GM21526 (cell line): Measurements from ENCODE around the gene SV2C.

Experiments
- ATAC-seq: cut with Tn5 transposase; IDR thresholded peaks from one replicate; pipeline ENCODE4 v1.9.1; 2021; ENCODE audit warnings: moderate library complexity; ENCODE audit not compliant: unreplicated experiment, low FRiP score

SV2C gene

DNA sequence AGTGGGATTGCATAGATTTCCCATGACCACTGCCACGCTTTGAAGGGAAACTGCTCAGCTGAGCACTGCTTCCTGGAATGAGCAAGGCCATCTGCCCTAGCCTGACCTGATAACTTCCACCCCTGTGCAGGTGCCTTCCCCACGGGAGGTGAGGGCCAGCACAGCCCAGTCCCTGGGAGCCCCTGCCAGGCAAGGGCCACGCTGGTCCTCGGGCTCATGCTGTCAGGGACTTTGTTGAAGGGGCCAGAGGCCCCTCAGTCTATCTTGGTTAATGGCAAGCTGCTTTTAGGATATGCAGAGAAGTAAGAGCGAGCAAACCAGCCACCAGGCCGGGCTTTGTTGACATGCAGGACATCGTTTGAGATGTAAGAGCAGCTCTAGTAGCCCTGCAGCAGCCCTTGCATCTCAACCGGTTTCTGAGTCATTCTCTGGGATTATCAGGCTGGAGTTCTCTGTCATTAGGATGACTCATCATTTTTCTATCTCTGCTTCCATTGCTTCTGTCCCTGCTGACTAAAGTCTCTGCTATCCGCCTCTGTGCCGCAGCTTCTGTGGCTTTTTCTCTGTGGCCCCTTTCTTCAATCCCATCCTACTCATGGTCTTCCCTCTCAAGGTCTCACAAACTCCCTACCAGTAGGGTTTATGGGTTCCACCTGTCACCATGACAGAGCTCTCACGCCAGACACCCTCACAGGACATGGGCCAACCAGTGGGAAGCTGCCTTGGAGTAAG, 289.3 kb downstream of the SV2C start:
- no peak for ATAC-seq

DNA sequence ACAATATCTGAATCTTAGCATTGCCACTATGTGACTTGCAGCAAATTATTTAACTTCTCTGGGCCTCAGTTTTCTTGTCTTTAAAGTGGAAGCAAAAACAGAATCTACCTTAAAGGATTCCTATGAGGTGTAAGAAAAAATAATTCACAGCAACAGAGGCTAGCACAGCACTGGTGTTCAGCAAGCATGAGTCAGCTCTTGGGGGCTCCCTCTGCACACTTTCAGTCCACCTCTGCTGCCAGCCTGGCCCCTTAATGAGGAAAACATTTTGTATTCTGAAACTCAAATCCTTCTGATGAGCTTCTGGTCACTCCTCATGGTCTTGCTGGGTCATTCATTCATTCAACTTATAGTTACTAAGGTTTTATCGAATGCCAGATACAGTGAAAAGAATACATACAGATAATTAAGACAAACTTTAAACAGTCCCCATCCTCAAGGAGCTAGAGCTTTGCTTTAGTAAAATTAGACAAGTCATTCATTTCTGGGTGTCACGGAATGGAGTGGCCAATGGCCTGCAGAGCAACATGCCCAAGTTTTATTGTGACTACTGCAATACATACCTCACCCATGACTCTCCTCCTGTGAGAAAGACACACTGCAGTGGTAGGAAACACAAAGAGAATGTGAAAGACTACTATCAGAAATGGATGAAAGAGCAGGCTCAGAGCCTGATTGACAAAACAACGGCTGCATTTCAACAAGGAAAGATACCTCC, 293.1 kb downstream of the SV2C start:
- ATAC-seq, result no peak

DNA sequence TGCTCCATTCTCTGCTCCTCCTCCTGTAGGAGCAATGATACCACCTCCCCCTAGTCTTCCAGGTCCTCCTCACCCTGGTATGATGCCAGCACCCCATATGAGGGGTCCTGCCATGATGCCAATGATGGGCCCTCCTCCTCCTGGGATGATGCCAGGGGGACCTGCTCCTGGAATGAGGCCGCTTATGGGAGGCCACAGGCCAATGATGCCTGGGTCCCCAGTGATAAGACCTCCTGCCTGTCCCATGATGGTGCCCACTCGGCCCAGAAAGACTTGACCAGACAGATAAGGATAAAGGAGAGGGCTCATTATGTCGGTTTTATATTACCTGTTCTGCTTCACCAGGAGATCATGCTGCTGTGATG, 293.7 kb downstream of the SV2C start:
- no peak for ATAC-seq

DNA sequence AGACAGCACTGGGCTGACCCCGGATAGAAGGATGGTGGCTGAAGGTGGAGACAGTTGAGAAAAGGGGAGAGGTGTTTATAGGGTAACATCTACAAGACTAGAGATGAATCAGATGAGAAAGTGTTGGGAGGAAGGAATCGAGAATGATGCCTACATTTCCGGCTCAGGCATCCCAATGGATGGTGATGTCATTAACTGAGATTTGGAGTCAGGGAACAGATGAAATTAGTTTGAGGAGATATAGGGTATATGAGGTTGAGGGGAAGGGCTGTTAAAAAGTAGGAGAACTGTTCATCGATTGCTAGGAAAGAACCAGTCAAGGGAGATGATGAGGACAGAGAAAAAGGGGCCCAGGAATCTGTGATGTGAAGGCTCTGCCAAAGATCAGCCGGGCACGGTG, 295.2 kb downstream of the SV2C start:
- ATAC-seq, result no peak

DNA sequence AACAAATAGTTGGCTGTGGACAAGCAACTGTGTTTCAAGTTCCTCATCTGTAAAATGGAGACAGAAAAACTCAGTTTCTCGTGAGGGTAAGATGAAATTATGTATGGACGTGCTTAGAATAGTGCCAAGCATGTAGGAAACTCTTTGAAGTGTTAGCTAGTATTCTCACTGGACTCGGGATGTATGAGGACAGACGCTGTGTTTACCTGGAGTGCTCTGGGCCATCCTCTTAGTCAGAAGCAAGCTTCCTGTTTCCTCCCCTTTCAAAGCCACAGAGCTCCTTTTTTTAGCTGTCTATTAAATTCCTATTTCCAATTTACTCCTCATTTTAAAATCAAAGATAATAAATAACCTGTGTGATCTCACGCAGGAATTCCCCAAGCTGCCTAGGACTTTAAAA, 296.1 kb downstream of the SV2C start:
- ATAC-seq, result no peak

DNA sequence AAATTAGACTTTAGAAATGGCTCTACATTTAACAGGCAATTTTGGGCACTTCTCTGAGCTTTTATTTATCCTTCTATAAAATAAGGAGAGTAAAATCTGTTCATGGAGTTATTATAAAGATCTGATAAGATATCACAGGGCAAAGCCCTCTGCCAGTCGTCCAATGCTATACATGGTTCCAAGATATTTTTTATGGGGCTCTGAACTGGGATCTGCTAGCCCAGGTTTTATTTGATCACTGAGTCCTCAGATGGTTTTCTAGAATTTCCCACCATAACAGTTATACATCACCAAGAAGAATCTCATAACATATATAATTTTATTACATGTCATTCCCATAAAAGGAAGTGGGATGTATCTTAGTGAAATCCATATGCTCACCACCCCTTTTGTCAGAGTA, 296.7 kb downstream of the SV2C start:
- no peak for ATAC-seq

DNA sequence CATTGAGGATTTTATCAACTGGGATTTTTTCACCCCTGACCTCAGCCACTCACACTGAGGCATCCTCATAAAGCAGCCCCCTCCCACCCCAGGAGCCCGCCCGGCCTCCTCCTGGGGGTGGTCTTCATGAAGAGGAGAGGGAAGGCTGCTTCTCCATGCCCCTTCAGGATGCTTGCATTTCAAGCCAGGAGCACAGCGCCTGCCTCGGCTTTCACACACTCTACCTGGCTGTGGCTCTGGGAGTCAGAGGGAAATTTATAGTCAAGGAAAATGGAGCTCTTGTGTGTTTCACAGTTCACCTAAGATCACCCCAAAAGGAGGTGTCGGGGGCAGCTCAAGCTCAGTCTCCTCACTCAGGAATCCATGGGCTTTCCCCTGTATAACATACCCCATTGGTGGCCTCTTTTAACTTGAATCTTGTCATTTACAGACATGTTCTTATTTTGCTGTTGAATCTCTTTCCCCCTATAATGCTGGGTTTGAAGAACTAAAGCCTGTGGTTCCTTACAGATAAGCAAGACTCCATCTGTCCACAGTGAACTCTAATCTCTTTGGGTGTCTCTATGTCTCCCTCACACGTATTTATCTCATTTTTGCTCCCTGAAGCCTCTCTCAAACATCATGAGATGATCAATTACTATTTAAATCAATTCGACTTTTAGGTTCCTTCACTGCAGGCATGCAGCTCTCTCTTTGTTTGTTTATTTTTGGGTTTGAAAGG, 297.3 kb downstream of the SV2C start:
- ATAC-seq, result no peak

DNA sequence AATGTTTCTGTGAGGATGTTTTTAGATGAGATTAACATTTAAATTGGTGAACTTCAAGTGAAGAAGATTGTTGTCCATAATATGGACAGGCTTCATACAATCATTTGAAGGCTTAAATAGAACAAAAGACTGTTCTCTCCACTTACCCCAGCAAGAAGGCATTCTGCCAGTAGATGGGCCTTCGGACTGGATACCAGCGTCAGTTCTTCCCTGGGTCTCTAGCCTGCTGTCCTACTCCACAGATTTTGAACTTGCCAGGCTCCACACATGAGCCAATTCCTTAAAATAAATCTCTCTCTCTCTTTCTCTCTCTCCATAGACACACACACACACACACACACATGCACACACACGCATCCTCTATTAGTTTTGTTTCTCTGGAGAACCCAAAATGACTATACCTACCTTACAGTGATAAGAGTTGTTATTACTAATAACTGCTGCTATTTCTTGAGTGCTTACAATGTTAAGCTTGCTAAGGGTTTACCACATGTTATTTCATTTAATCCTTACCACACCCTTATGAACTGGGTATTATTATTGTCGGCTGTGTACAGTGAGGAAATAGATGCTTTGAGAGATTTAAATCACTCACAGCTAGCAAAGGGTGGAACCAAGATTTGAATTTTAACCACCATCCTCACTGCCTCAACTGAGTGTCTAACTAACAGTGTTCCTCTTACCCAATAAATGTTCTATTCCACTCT, 300.1 kb downstream of the SV2C start:
- no peak for ATAC-seq

DNA sequence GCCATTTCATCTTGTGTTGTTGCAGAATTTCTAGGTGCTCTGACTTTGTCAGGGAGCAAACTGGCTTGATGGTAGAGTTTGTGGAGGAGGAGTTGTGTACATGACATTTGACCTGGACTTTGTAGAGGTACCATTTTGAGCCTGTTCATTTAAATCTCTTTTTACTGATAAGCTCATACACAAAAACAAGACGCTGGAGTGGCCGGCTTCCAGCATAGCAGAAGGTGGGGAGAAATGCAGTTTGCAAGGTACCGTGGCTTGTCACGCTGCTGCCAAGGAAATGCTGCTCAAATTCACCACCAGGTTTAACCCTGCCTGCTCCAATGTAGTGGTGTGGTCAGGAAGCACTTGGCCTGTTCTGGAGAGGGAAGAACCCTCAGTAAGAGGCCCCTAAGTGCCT, 301.0 kb downstream of the SV2C start:
- ATAC-seq, result no peak

DNA sequence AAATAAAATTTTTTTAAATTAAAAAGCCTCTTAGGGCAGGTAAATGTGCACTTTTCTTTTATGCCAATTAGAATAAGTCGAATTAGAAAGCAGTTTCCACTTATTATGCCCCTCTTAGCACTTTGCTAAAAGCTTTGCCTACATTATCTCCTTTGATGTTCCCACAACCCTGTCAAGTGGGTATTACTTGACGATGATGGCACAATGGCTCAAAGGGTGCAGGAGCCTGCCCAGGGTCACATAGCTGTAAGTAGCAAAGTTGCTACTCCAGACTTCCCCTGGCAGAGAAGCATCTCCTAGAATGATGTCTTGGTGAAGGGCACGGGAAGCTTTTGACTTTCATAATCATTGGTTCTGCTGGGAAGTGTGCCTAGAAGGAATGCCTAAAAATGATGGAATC, 301.5 kb downstream of the SV2C start:
- no peak for ATAC-seq

DNA sequence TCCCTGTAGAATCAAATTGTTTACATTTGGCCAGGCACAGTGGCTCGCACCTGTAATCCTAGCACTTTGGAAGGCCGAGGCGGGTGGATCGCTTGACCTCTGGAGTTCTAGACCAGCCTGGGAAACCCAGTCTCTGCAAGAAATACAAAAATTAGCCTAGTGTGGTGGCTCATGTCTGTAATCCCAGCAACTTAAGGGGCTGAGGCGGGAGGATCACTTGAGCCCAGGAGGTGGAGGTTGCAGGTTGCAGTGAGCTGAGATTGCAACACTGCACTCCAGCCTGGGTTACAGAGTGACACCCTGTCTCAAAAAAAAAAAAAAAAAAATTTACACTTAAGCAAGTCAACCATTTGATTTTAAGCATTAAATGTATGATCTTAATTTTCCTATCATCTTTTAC, 302.4 kb downstream of the SV2C start:
- no peak for ATAC-seq

DNA sequence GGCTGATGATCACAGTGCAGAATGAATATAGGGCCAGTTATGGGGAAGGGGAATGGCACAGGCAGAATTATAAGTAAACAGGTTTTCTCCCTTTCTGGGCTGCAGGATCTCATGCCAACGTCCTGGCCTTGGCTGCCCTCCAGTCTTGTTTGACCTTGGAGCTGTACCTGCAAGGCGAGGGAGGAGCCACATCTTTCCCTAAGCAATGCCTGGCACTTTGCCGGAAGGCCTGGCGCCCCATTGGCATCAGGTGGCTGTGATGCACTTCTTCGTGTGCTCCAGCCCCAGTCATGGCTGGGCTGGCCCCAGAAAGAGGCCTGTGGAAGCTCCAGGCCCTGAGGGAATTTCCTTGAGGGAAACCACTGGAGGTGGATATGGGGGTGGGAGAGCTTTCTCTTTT, 303.2 kb downstream of the SV2C start:
- no peak for ATAC-seq

DNA sequence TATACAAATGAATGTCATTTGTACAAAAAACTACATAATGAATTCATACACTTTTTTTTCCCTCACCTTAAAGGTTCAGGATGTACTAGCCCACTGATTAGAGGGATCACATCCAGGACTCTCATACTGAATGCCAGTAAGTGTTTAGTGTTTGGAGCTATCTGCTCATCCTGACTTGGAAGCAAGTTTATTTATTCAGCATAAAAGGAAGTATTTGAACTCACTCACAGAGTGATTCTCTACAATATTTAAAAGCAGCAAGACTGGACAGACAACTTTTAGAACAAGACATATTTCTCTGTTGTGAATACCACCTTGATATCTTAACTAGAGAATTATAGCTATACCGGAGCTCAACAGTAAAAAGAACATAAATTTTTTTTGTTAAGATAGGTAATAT, 305.1 kb downstream of the SV2C start:
- ATAC-seq, result no peak

DNA sequence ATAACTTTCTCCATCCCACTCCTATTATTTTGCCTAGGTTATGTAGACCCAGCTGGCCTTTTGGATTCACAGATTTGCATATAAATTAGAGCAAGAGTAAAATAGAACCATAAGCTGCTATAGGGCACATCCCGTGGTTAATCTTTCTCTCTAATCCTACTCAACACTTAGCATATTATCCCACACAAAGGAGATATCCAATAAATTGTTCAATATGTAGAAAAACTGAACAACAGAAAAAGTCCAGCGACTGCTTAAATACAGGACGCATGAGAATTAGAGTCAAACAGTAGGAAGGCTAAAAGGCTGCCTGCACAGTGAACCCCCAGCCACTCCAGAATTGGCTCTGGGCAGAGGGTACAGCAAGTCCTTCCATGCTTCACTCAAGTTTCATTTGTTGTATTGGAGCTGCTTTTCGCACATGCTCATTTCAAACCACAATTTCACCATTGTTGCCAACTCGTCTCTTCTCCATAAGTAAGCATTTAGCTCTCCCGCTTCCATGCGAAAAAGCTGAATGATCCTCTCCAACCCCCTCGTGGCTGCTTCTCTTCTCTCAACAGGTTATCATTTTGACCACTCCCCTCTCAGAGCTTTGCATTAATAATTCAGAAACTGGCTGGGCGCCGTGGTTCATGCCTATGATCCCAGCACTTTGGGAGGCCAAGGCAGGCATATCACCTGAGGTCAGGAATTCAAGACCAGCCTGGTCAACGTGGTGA, 305.8 kb downstream of the SV2C start:
- ATAC-seq, result no peak

DNA sequence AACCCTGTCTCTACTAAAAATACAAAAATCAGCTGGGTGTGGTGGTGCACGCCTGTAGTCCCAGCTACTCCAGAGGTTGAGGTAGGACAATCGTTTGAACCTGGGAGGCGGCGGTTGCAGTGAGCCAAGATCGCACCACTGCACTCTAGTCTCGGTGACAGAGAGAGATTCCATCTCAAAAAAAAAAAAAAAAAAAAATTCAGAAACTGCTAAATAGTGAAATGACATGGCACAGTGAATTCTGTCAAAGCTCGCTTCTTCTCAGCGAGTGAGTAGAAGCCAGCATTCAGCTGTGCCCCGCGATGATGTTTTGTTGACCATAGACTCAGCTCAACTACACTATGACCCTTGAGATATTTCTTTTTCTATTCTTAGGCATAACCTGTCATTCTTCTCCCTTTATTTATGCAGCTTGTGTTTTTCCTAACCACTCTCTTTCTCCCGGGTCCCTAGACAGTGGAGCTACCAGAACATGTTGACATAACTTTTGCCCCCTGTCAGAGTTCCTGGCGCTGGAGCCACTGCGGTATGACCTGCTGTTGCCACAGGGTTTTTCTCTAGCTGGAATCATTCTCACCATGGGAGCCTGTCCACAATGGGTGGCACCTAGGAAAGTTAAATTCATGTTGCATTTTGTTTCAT, 306.5 kb downstream of the SV2C start:
- no peak for ATAC-seq

DNA sequence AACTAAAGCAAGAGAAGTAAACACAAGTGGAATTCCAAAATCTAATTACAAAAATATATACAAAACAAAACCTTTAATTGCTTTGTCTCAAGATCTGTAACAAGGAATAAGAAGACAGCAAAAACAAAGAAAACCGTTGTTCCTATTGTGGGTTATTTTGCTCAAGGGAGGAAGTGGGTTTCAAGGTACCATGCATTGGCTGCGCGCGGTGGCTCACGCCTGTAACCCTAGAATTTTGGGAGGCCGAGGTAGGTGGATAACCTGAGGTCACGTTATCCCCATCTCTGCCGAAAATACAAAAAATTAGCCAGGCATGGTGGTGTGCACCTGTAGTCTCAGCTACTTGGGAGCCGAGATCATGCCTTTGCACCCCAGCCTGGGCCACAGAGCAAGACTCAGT, 307.8 kb downstream of the SV2C start:
- no peak for ATAC-seq

DNA sequence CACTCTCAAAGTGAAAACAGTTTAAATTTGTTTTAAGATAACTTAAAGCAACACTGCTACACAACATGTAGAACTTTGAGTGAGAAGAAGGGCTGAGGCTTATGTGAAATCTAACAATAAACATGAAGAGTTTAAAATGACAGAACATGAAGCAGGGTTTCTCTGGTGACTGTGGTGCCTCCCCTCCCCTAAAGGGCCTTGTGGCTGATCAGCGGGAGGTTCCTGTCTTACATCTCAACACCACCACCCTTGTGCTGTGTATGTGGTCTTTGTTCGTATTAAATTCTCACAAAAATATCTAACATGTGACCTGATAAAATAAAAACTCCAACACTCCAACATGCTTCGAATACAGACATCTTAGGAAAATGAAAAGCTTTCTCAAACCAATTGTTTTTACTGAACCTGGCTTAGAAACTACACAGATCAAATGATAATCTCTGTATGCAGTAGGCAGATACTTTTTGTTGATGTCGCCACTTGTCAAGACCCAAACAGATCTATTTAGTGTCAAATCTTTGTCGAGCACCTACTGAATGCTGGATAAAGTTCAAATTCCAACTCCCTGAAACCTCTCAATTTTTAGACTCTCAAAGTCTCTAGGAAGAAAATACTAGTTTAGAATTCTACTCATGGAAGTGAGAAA, 310.0 kb downstream of the SV2C start:
- ATAC-seq, result no peak

DNA sequence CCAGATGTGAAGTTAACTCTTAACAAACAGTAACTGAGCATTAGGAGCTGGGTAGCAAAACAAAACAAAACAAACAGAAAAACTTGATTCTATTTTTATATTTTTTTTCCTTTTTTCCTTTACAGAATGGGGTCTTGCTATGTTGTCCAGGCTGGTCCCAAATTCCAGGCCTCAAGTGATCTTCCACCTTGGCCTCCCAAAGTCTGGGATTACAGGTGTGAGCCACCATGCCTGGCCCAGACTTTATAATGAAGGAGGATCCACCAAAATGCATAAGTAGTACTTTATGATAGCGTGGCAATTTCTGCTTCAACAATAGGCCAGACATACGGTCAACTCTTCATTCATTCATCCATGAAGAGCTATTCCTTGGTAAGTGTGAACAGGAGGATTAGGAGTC, 314.0 kb downstream of the SV2C start:
- ATAC-seq, result no peak

DNA sequence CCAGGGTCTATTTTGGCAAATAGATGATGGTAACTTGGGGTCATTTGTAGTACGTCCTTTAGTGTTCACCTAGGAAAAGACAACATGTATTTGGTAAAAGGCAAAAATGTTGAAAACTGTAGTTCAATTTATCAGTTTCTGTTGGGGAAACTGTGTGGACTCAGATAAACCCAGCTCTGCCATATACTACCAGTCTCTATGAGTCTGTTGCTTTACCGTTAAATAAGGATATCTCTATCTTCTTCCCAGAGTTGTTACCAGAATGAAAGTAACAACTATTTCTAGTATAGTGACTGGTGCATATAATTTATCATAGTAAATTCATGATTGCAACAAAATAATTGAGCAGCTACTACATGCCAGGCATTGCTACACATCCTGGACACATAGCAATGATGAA, 316.1 kb downstream of the SV2C start:
- ATAC-seq, result no peak

DNA sequence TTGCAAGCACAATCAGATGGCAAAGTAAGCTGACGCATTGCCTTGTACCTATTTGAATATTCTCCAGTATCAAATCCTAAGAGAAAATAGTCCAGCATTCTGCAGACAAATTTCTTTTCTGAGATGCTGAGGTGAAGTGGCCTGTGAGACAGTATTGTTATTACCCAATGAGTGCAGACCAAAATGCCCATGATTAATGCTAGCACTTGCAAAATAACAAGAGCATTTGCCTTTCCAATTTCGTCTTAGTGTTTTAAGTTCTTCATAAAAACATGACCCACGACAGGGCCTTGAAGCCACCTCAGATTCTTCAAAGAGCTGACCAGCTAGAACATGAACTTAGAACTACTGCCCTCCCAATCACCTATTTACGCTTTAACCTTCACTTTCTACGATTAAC, 317.3 kb downstream of the SV2C start:
- ATAC-seq, result no peak
